Measurements from ENCODE around the gene EIF3L. TPM values are rescaled to one million over a fixed set of nuclear protein-coding genes. Genes with fewer than 3 reads are reported as not detected.

EIF3L gene
- total RNA-seq, 6 donors from 2014 or later = 130 to 418 (median 248) TPM

DNA sequence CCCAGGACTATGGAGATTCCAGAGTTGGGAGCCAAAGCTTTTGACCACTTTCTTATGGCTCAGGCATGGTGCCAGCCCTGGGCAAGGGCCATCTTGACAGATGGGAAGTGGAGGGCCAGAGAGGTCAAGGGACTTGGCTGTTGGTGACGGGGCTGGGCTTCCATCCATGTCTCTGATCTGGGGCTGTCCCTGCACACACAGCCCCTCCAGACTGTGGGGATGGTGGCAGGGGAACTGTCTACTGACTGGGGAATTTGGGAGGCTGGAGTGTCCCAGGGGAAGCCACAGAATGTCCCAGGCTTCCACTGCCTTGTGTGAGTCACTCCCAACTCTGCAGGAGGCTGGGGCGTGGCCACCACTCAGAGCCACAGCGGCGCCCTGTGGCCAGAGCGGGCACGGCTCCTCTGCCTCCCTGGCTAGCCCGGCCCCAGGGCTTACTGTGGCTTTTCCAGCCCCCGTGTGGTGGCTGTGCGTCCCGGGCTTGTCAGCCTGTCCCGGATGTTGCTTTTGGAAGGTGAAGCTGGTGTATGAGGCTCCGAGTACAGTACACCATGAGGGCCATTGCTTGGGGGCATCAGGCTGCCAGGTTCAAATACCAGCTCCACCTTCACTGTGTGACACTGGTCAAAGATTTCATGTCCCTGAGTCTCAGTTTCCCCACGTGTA is 84.6 kb downstream of the EIF3L start:
- Histone ChIP-seq H3K4me1 (peaks cover 30 to 54% (median 46%) of the 10 kb centered on the region in 4 donors), H3K9me3 (no peaks in the 10 kb centered on the region), H3K27me3 (no peaks in the 10 kb centered on the region), H3K36me3 (peaks cover 0 to 61% (median 23%) of the 10 kb centered on the region in 4 donors), H3K27ac (peak overlapping the region; percentile 45 to 80 (median 64)), H3K4me3 (no peak overlapping the region)
- no peak for TF ChIP-seq POLR2A (IDR thresholded peaks at IDR 0.05)
- peak; percentile 39 to 53 for TF ChIP-seq POLR2AphosphoS5 (IDR thresholded peaks at IDR 0.05)
- TF ChIP-seq, protein P1, sequence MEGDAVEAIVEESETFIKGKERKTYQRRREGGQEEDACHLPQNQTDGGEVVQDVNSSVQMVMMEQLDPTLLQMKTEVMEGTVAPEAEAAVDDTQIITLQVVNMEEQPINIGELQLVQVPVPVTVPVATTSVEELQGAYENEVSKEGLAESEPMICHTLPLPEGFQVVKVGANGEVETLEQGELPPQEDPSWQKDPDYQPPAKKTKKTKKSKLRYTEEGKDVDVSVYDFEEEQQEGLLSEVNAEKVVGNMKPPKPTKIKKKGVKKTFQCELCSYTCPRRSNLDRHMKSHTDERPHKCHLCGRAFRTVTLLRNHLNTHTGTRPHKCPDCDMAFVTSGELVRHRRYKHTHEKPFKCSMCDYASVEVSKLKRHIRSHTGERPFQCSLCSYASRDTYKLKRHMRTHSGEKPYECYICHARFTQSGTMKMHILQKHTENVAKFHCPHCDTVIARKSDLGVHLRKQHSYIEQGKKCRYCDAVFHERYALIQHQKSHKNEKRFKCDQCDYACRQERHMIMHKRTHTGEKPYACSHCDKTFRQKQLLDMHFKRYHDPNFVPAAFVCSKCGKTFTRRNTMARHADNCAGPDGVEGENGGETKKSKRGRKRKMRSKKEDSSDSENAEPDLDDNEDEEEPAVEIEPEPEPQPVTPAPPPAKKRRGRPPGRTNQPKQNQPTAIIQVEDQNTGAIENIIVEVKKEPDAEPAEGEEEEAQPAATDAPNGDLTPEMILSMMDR (IDR thresholded peaks at IDR 0.05) = peak; percentile 95 to 99 (median 98)
- TF ChIP-seq EP300 (IDR thresholded peaks at IDR 0.05) = no peak
- DNase-seq = peak; percentile 97
- WGBS, 2 donors = 4 to 28% methylated on average over 2 to 13 of the region's 13 CpGs
- ATAC-seq (ENCODE audit: low FRiP score in 2 of 2) = peak; percentile 96 to 97

Small RNA genes within 50 kb of the gene (small RNA-seq; reads per million reads assigned to genes)
- gene MIR659 = 0.65 to 2.0 (median 1.3) reads per million in 4 donors

Other genes with a start within 250 kb of the EIF3L start
- 100 to 1,000 TPM in 2 of 6 donors, 10 to 100 TPM in 4; 52.4 to 226 (median 68.3) TPM for gene GGA1, start 240.6 kb upstream of the EIF3L start, total RNA-seq
- gene SH3BP1, start 209.8 kb upstream of the EIF3L start, total RNA-seq = 10 to 100 TPM; 11.4 to 58.7 (median 31.1) TPM
- 10 to 100 TPM in 1 of 6 donors, 1 to 10 TPM in 5; 2.1 to 11.1 (median 8.7) TPM for gene PDXP, start 190.7 kb upstream of the EIF3L start, total RNA-seq
- gene LGALS1, start 173.8 kb upstream of the EIF3L start, total RNA-seq = 100 to 1,000 TPM; 125 to 750 (median 400) TPM
- 10 to 100 TPM; 23.5 to 89.1 (median 26.7) TPM for gene NOL12, start 163.1 kb upstream of the EIF3L start, total RNA-seq
- gene TRIOBP, start 152.4 kb upstream of the EIF3L start, total RNA-seq = 100 to 1,000 TPM in 4 of 6 donors, 10 to 100 TPM in 2; 76.5 to 151 (median 113) TPM
- gene GCAT, start 41.5 kb upstream of the EIF3L start, total RNA-seq = 10 to 100 TPM in 2 of 6 donors, 1 to 10 TPM in 4; 2.7 to 16.7 (median 7.5) TPM
- gene GALR3, start 26.0 kb upstream of the EIF3L start, total RNA-seq = not detected
- gene ANKRD54, start 5.1 kb upstream of the EIF3L start, total RNA-seq = 10 to 100 TPM; 22.4 to 49.2 (median 38.2) TPM
- gene MICALL1, start 56.9 kb downstream of the EIF3L start, total RNA-seq = 10 to 100 TPM; 24.3 to 47.1 (median 37.3) TPM
- gene C22orf23, start 104.2 kb downstream of the EIF3L start, total RNA-seq = 1 to 10 TPM in 3 of 6 donors, under 1 TPM in 2, not detected in 1; 0.46 to 7.2 (median 1.2) TPM
- 100 to 1,000 TPM in 2 of 6 donors, 10 to 100 TPM in 4; 48.9 to 152 (median 71.7) TPM for gene POLR2F, start 104.3 kb downstream of the EIF3L start, total RNA-seq
- gene SOX10, start 135.1 kb downstream of the EIF3L start, total RNA-seq = under 1 TPM in 1 of 6 donors, not detected in 5; 0.15 TPM
- gene PICK1, start 208.0 kb downstream of the EIF3L start, total RNA-seq = 100 to 1,000 TPM in 1 of 6 donors, 10 to 100 TPM in 5; 31.6 to 189 (median 50.3) TPM
- 1 to 10 TPM in 1 of 6 donors, under 1 TPM in 3, not detected in 2; 0.26 to 6.3 (median 0.73) TPM for gene SLC16A8, start 234.8 kb downstream of the EIF3L start, total RNA-seq